Glutamatergic neuron (in vitro differentiated cells): ENCODE data around the gene TRUB1. TPM values are rescaled to one million over a fixed set of nuclear protein-coding genes. Genes with fewer than 3 reads are reported as not detected.
A peak's percentile ranks its signal among the peaks of the same experiment; 100 is the strongest.
"Not testable (repeated sequence)": the region's sequence is repeated elsewhere in the genome, so short reads cannot be mapped to it uniquely, and the experiment has no call there.

Experiments
- DNase-seq: peaks from one replicate; pipeline ENCODE4 v3.0.0; 2022
- H3K27ac Mint-ChIP-seq: one replicate; pipeline ENCODE4 v1.8.0; 2020; ENCODE audit warnings: mild to moderate bottlenecking, mixed read lengths, inconsistent platforms; ENCODE audit not compliant: unreplicated experiment
- H3K27me3 Mint-ChIP-seq: one replicate; pipeline ENCODE4 v1.8.0; 2020; ENCODE audit warnings: mild to moderate bottlenecking, moderate library complexity, mixed read lengths, inconsistent platforms; ENCODE audit not compliant: unreplicated experiment
- H3K36me3 Mint-ChIP-seq: one replicate; pipeline ENCODE4 v1.8.0; 2020; ENCODE audit warnings: mild to moderate bottlenecking, mixed read lengths, inconsistent platforms; ENCODE audit not compliant: unreplicated experiment
- H3K4me1 Mint-ChIP-seq: one replicate; pipeline ENCODE4 v1.8.0; 2020; ENCODE audit warnings: mild to moderate bottlenecking, low read depth, mixed read lengths, inconsistent platforms; ENCODE audit not compliant: unreplicated experiment
- H3K4me3 Mint-ChIP-seq: one replicate; pipeline ENCODE4 v1.8.0; 2020; ENCODE audit warnings: mild to moderate bottlenecking, mixed read lengths, inconsistent platforms; ENCODE audit not compliant: unreplicated experiment
- H3K9me3 Mint-ChIP-seq: one replicate; pipeline ENCODE4 v1.8.0; 2020; ENCODE audit warnings: mild to moderate bottlenecking, moderate library complexity, mixed read lengths, inconsistent platforms; ENCODE audit not compliant: unreplicated experiment
- CTCF ChIP-seq: fragments of 200-600 bp; sonication (generic); IDR thresholded peaks from one replicate; pipeline ENCODE4 v1.5.0; 2021; ENCODE audit not compliant: partially characterized antibody, unreplicated experiment
- long read RNA-seq: library from polyadenylated mRNA; unstranded; transcript quantifications from one replicate; pipeline ENCODE4 v2.0.0, GENCODE V29; 2020; ENCODE audit not compliant: unreplicated experiment
- total RNA-seq: library from RNA; stranded (reverse); fragmentation: NEBNext Ultra II Directional; extraction: Animal tissue kit (Norgen Biotek cat#: 25700); gene quantifications from one replicate; pipeline ENCODE4 v1.2.1, GENCODE V29; 2021; ENCODE audit not compliant: unreplicated experiment

TRUB1 gene
- total RNA-seq: 32.8 TPM
- long read RNA-seq, partial matches to known transcripts: 1 of 6 reads
- long read RNA-seq, other reads (novel, unspliced or antisense): 0 of 6 reads

GRCh38 chr10:114937962-114938855 is at the start of gene TRUB1:
TSS of gene TRUB1 (plus strand) at chr10:114938195. CDS start at chr10:114938254, 59 bp downstream.
- Mint-ChIP-seq H3K27ac (peak within 1 kb of the TSS; percentile 97), H3K4me1 (peaks cover 4% of the 10 kb centered on the region), H3K36me3 (no peaks in the 10 kb centered on the region), H3K4me3 (peak within 1 kb of the TSS; percentile 96), H3K27me3 (no peaks in the 10 kb centered on the region), H3K9me3 (peaks cover 3% of the 10 kb centered on the region)
- no peak for TF ChIP-seq CTCF
- peak; percentile 89 for DNase-seq

GRCh38 chr10:114893251-114893650 is 44.7 kb upstream of the TRUB1 start:
- Mint-ChIP-seq H3K9me3 (no peaks in the 10 kb centered on the region), H3K4me1 (no peaks in the 10 kb centered on the region), H3K36me3 (no peaks in the 10 kb centered on the region), H3K27ac (no peak overlapping the region), H3K27me3 (no peaks in the 10 kb centered on the region), H3K4me3 (no peak overlapping the region)
- no peak for TF ChIP-seq CTCF
- no peak for DNase-seq

GRCh38 chr10:114894911-114895310 is 43.1 kb upstream of the TRUB1 start:
- no peak for DNase-seq
- Mint-ChIP-seq H3K4me1 (peaks cover under 1% of the 10 kb centered on the region), H3K27me3 (no peaks in the 10 kb centered on the region), H3K9me3 (no peaks in the 10 kb centered on the region), H3K4me3 (no peak overlapping the region), H3K36me3 (no peaks in the 10 kb centered on the region), H3K27ac (no peak overlapping the region)
- no peak for TF ChIP-seq CTCF

GRCh38 chr10:114897011-114897410 is 41.0 kb upstream of the TRUB1 start:
- H3K27ac Mint-ChIP-seq, H3K9me3 Mint-ChIP-seq, H3K27me3 Mint-ChIP-seq, DNase-seq, H3K36me3 Mint-ChIP-seq, H3K4me3 Mint-ChIP-seq, H3K4me1 Mint-ChIP-seq: not testable (repeated sequence)

GRCh38 chr10:114897593-114897992 is 40.4 kb upstream of the TRUB1 start:
- Mint-ChIP-seq H3K36me3 (no peaks in the 10 kb centered on the region), H3K27ac (no peak overlapping the region), H3K4me1 (peaks cover 5% of the 10 kb centered on the region), H3K27me3 (no peaks in the 10 kb centered on the region), H3K4me3 (no peak overlapping the region), H3K9me3 (no peaks in the 10 kb centered on the region)
- DNase-seq: no peak
- no peak for TF ChIP-seq CTCF
